ENCODE results near the gene SERPINB10.
"Not testable (repeated sequence)": the region's sequence is repeated elsewhere in the genome, so short reads cannot be mapped to it uniquely, and the experiment has no call there.

SERPINB10 gene

DNA sequence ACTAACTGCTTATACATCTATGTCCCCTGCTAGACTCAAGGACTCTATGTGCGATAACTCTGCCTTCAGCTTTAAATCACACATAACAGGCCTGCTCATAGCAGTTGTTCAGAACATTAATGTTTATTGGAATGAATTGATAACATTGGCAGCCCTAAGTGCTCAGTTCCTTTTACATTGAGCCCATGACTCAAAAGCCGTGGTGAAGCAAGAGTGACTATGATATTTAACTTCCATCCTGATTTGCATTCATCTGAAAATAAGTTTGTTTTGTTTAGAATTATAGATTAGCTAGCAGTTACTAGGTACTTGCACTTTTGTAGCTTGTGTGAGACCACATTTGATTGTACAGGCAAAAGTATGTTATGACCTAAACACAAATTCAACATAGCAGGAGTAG is 14.3 kb downstream of the SERPINB10 start:
- no peak overlapping the region for H3K27ac ChIP-seq (ENCODE audit: low read depth, low read length)

DNA sequence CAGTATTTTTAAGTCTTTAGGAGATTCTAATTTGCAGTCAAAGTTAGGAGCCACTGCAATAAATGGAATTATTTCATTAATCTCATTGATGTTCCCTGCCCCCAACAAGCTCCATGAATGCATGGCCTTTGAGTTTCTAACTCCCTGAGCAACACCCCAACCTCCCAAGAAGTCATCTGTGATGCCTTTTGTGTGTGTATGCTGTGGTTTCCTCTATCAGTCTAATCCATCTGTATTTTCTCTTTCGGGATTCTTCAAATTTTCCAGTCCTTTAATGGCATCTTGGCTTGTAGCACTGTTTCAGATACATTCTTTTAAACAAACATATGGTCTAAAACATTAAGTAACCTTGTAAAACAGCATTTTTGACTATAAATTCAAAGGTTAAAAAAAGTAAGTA is 16.8 kb downstream of the SERPINB10 start:
- H3K27ac ChIP-seq (ENCODE audit: low read depth, low read length) = no peak overlapping the region
- no peaks in the 10 kb centered on the region for H3K27me3 ChIP-seq (ENCODE audit: control insufficient read depth, insufficient read depth, low read length)
- no peaks in the 10 kb centered on the region for H3K4me1 ChIP-seq (ENCODE audit: control insufficient read depth, insufficient read depth, low read length)
- no peak overlapping the region for H3K9ac ChIP-seq (ENCODE audit: low read depth, low read length)
- H3K9me3 ChIP-seq (ENCODE audit: control insufficient read depth, insufficient read depth, low read length) = no peaks in the 10 kb centered on the region
- H3K4me3 ChIP-seq (ENCODE audit: low read depth, low read length) = no peak overlapping the region
- no peaks in the 10 kb centered on the region for H3K36me3 ChIP-seq (ENCODE audit: control insufficient read depth, insufficient read depth, low read length)

More for the DNA sequence above, 14.3 kb downstream of the SERPINB10 start:
- Histone ChIP-seq H3K36me3 (ENCODE audit: control insufficient read depth, insufficient read depth, low read length) (no peaks in the 10 kb centered on the region), H3K9ac (ENCODE audit: low read depth, low read length) (no peak overlapping the region), H3K4me1 (ENCODE audit: control insufficient read depth, insufficient read depth, low read length) (no peaks in the 10 kb centered on the region), H3K27me3 (ENCODE audit: control insufficient read depth, insufficient read depth, low read length) (no peaks in the 10 kb centered on the region), H3K9me3 (ENCODE audit: control insufficient read depth, insufficient read depth, low read length) (no peaks in the 10 kb centered on the region), H3K4me3 (ENCODE audit: low read depth, low read length) (no peak overlapping the region)

DNA sequence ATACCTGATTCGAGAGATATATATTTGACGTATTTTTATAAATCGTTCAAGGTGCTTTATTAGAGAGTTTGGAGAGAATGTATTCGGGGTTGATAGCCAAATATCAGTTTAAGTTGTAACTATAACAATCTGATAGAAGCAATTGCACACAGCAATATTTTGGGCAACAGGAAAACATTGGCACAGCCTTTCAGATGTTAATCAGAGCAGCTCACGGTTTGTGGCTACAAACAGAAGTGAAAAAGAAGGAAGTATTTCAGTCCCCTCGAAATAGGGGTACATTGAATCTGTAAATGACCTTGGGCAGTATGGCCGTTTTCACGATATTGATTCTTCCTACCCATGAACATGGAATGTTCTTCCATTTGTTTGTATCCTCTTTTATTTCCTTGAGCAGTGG is 20.6 kb downstream of the SERPINB10 start:
- H3K9me3 ChIP-seq (ENCODE audit: control insufficient read depth, insufficient read depth, low read length) = no peaks in the 10 kb centered on the region
- H3K27me3 ChIP-seq (ENCODE audit: control insufficient read depth, insufficient read depth, low read length) = no peaks in the 10 kb centered on the region
- no peak overlapping the region for H3K9ac ChIP-seq (ENCODE audit: low read depth, low read length)
- no peak overlapping the region for H3K27ac ChIP-seq (ENCODE audit: low read depth, low read length)
- no peak overlapping the region for H3K4me3 ChIP-seq (ENCODE audit: low read depth, low read length)
- no peaks in the 10 kb centered on the region for H3K36me3 ChIP-seq (ENCODE audit: control insufficient read depth, insufficient read depth, low read length)
- no peaks in the 10 kb centered on the region for H3K4me1 ChIP-seq (ENCODE audit: control insufficient read depth, insufficient read depth, low read length)

DNA sequence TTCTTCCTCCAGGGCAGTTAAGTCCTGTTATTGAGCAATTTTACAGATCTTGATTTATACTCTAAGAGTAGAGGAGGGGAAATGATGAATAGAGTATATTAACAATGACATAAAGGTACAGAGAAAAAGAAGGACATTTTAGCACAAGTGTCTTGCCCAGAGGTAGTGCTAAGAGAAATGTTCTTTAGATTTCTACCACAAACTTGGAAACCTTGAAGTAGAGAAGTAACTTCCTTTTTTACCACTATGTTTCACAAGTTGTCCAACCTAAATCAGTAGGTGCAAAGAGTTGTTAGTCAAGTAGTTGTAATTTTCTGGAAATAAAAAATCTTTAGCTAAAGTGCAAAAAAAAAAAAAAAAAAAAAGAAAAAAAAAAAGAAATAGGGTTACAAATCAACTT is 21.6 kb downstream of the SERPINB10 start:
- H3K4me3 ChIP-seq (ENCODE audit: low read depth, low read length); H3K4me1 ChIP-seq (ENCODE audit: control insufficient read depth, insufficient read depth, low read length): not testable (repeated sequence)

DNA sequence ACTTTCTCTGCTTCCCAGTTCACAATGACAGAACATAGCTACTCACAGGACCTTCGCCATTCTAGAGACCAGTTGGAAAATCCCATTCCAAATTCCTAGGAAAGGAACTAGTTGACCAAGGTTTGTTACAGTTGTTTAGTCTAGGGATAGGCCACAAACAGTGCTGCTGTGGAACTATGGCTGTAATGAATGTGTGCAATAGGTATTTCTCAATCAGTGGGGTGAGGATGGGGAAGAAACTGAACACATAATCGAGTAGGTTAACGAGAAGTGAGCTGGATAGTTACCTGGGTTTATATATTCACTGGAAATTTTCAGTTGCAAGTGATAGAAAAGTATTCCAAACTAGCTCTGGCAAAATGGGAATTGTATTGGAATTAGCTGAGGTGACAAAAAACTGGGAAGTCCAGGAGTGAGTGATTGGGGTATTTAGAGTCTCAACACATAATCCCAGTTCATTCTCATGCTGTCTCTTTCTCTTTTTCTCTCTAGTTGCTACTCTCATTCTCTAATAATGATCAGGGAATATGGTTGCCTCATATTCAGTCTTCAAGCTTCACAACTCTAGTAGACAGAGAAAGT is 23.1 kb downstream of the SERPINB10 start:
- H3K27ac ChIP-seq (ENCODE audit: low read depth, low read length) = no peak overlapping the region
- H3K4me1 ChIP-seq (ENCODE audit: control insufficient read depth, insufficient read depth, low read length) = no peaks in the 10 kb centered on the region
- peaks cover 15% of the 10 kb centered on the region for H3K27me3 ChIP-seq (ENCODE audit: control insufficient read depth, insufficient read depth, low read length)
- no peaks in the 10 kb centered on the region for H3K36me3 ChIP-seq (ENCODE audit: control insufficient read depth, insufficient read depth, low read length)
- no peaks in the 10 kb centered on the region for H3K9me3 ChIP-seq (ENCODE audit: control insufficient read depth, insufficient read depth, low read length)
- H3K9ac ChIP-seq (ENCODE audit: low read depth, low read length) = no peak overlapping the region
- H3K4me3 ChIP-seq (ENCODE audit: low read depth, low read length) = no peak overlapping the region

More for the DNA sequence above, 21.6 kb downstream of the SERPINB10 start:
- not testable (repeated sequence) for H3K36me3 ChIP-seq (ENCODE audit: control insufficient read depth, insufficient read depth, low read length); H3K9me3 ChIP-seq (ENCODE audit: control insufficient read depth, insufficient read depth, low read length); H3K27ac ChIP-seq (ENCODE audit: low read depth, low read length); H3K9ac ChIP-seq (ENCODE audit: low read depth, low read length); H3K27me3 ChIP-seq (ENCODE audit: control insufficient read depth, insufficient read depth, low read length)

DNA sequence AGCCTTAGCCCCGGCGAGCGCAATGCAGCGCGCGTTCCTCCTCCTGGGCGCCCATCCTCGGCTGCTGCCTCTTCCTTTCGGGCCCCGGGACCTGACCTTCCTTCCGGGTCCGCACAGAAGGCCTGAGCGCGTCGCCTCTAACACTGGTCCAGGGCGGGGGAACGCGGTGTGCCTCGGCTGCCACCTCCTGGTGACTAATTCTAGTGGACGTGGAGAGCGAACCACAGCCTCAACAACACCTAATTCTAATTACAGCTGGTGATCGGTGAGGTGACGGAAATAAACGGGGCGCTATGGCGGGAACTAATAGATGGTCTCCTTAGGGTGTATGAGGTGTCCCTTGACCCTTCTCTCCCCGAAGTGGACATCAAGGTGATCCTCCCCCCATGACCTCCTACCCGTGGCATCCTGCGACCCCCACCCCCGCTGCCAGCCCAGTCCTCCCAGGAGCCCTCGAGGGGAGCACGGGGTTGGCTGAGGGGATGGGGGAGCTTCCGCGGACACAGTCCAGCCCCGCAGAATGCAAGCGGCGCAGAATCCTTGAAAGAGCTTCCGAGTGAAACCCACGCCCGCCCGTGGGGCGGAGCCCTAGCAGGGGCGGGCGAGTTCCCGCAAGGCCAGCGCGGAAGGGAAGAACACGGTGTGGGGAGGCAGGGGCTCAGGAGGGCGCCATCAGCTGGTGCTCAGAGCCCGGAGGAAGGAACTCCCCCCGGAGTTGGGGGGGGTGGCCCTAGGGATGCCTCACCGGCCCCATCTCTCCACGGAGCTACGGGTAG is 28.6 kb downstream of the SERPINB10 start:
- Histone ChIP-seq H3K27ac (ENCODE audit: low read depth, low read length) (no peak overlapping the region), H3K4me3 (ENCODE audit: low read depth, low read length) (peak overlapping the region; percentile 73), H3K9me3 (ENCODE audit: control insufficient read depth, insufficient read depth, low read length) (no peaks in the 10 kb centered on the region), H3K36me3 (ENCODE audit: control insufficient read depth, insufficient read depth, low read length) (no peaks in the 10 kb centered on the region), H3K4me1 (ENCODE audit: control insufficient read depth, insufficient read depth, low read length) (no peaks in the 10 kb centered on the region; the same call in 1 of the 2 replicates), H3K27me3 (ENCODE audit: control insufficient read depth, insufficient read depth, low read length) (peaks cover 47% of the 10 kb centered on the region), H3K9ac (ENCODE audit: low read depth, low read length) (no peak overlapping the region)

DNA sequence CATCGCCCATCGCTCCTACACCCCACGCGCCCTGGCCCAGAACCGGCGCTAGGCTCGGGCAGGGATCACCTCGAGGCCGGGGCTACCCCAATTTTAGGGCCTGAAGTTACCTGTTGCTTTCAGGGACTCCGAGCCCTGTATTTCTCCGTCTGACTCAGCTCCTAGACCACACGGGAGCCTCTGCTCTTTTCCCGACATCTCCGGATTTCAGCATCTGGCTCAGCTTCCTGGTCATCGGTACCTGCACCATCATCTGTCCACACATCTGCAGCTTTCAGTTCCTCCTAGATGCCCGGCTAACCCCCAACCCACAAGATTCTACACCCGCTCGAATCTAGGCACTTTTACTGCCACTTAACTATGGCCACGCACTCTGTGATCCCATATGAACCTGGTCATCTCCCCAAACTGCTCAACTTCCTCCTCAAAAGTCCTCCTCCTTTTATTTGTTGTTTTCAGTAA is 29.2 kb downstream of the SERPINB10 start:
- no peak overlapping the region for H3K9ac ChIP-seq (ENCODE audit: low read depth, low read length)
- no peaks in the 10 kb centered on the region for H3K9me3 ChIP-seq (ENCODE audit: control insufficient read depth, insufficient read depth, low read length)
- H3K4me3 ChIP-seq (ENCODE audit: low read depth, low read length) = peak overlapping the region; percentile 73
- peaks cover 47% of the 10 kb centered on the region for H3K27me3 ChIP-seq (ENCODE audit: control insufficient read depth, insufficient read depth, low read length)
- H3K27ac ChIP-seq (ENCODE audit: low read depth, low read length) = no peak overlapping the region
- no peaks in the 10 kb centered on the region for H3K36me3 ChIP-seq (ENCODE audit: control insufficient read depth, insufficient read depth, low read length)
- H3K4me1 ChIP-seq (ENCODE audit: control insufficient read depth, insufficient read depth, low read length) = no peaks in the 10 kb centered on the region; the same call in 1 of the 2 replicates

DNA sequence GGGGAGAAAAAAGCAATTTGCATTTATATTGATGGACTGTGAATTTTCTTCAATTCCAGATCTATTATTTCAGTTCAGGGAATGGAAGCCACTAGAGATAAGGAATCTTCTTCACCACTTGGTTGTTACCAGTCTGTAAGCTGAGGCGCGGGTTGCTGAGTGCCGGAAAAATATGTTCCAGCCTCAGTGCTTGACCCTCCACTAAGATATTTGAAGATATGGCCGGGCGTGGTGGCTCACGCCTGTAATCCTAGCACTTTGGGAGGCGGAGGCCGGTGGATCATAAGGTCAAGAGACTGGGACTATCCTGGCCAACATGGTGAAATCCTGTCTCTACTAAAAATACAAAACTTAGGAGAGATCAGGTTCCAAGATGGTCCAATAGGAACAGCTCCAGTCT is 32.2 kb downstream of the SERPINB10 start:
- H3K4me1 ChIP-seq (ENCODE audit: control insufficient read depth, insufficient read depth, low read length) = no peaks in the 10 kb centered on the region; the same call in 1 of the 2 replicates
- no peak overlapping the region for H3K9ac ChIP-seq (ENCODE audit: low read depth, low read length)
- no peak overlapping the region for H3K4me3 ChIP-seq (ENCODE audit: low read depth, low read length)
- no peaks in the 10 kb centered on the region for H3K9me3 ChIP-seq (ENCODE audit: control insufficient read depth, insufficient read depth, low read length)
- peaks cover 41% of the 10 kb centered on the region for H3K27me3 ChIP-seq (ENCODE audit: control insufficient read depth, insufficient read depth, low read length)
- H3K36me3 ChIP-seq (ENCODE audit: control insufficient read depth, insufficient read depth, low read length) = no peaks in the 10 kb centered on the region
- H3K27ac ChIP-seq (ENCODE audit: low read depth, low read length) = no peak overlapping the region

DNA sequence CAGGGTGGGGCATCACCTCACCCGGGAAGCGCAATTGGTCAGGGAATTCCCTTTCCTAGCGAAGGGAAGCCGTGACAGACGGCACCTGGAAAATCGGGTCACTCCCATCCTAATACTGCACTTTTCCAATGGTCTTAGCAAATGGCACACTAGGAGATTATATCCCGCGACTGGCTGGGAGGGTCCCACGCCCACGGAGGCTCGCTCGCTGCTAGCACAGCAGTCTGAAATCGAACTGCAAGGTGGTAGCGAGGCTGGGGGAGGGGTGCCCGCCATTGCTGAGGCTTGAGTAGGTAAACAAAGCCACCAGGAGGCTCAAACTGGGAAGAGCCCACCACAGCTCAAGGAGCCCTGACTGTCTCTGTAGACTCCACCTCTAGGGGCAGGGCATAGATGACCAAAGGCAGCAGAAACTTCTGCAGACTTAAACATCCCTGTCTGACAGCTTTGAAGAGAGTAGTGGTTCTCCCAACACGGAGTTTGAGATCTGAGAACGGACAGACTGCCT is 32.8 kb downstream of the SERPINB10 start:
- Histone ChIP-seq H3K4me3 (ENCODE audit: low read depth, low read length) (peak overlapping the region; percentile 37; the same call in 1 of the 2 replicates), H3K27me3 (ENCODE audit: control insufficient read depth, insufficient read depth, low read length) (peaks cover 36% of the 10 kb centered on the region)
- not testable (repeated sequence) for H3K9ac ChIP-seq (ENCODE audit: low read depth, low read length); H3K4me1 ChIP-seq (ENCODE audit: control insufficient read depth, insufficient read depth, low read length); H3K27ac ChIP-seq (ENCODE audit: low read depth, low read length); H3K9me3 ChIP-seq (ENCODE audit: control insufficient read depth, insufficient read depth, low read length); H3K36me3 ChIP-seq (ENCODE audit: control insufficient read depth, insufficient read depth, low read length)

DNA sequence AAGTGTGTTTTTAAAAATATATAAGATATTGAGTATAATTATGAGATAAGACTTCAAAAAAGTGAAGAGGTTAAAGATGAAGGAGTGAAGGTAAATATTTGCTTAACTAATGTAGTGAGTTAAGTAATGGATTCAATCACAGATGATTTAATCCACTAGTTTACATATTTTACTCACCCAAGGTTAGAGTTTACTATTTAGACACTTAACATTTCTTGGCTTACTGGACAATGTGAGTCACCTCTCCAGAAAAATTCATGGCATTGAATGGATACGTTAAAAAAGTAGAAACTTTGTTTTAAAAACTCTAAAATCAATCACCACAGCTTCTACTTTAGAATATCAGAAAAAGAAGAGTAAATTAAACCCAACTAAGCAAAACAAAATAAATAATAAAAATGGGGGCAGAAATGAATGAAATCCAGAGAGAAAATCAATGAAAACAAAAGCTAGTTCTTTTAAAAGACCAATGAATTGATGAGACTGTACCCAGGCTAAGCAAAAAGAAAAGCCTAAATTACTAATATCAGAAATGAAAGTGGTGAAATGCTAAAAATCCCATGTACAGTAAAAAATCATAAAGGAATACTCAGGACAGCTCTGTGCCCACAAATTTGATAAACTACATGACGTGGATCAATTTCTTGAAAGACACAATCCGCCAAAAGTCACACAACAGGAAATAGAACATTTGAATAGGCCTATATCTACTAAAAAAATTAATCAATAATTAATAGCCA is 39.5 kb downstream of the SERPINB10 start:
- Histone ChIP-seq H3K9me3 (ENCODE audit: control insufficient read depth, insufficient read depth, low read length) (no peaks in the 10 kb centered on the region), H3K9ac (ENCODE audit: low read depth, low read length) (no peak overlapping the region), H3K4me3 (ENCODE audit: low read depth, low read length) (no peak overlapping the region), H3K36me3 (ENCODE audit: control insufficient read depth, insufficient read depth, low read length) (no peaks in the 10 kb centered on the region), H3K27ac (ENCODE audit: low read depth, low read length) (no peak overlapping the region), H3K27me3 (ENCODE audit: control insufficient read depth, insufficient read depth, low read length) (peaks cover 15% of the 10 kb centered on the region; the same call in 1 of the 2 replicates), H3K4me1 (ENCODE audit: control insufficient read depth, insufficient read depth, low read length) (no peaks in the 10 kb centered on the region)
